Neural cell (in vitro differentiated cells): ENCODE measurements around the gene MEGF6.

Source experiments
- CTCF ChIP-seq: fragments of 450-650 bp; IDR thresholded peaks from 2 replicates; pipeline ENCODE4 v1.5.1; 2014; ENCODE audit warnings: antibody characterized with exemption, mild to moderate bottlenecking, moderate library complexity; ENCODE audit not compliant: poor library complexity, severe bottlenecking
- EZH2 ChIP-seq: fragments of 200-600, 300-800 bp; shearing (Covaris generic), sonication (generic); IDR thresholded peaks from 2 replicates; pipeline ENCODE4 v1.6.1; 2014; ENCODE audit warnings: antibody characterized with exemption, low read length, borderline replicate concordance, mild to moderate bottlenecking; ENCODE audit not compliant: insufficient read depth, poor library complexity, severe bottlenecking
- RAD21 ChIP-seq: fragments of 450-650 bp; conservative IDR thresholded peaks from 2 replicates; pipeline ENCODE4 v1.6.1; 2014; ENCODE audit warnings: antibody characterized with exemption, mild to moderate bottlenecking, moderate library complexity
- SMC3 ChIP-seq: fragments of 450-650 bp; conservative IDR thresholded peaks from 2 replicates; pipeline ENCODE4 v1.6.1; 2014; ENCODE audit warnings: antibody characterized with exemption, mild to moderate bottlenecking, moderate library complexity; ENCODE audit not compliant: poor library complexity
- TF ChIP-seq, protein P1 (sequence below): IDR thresholded peaks from 2 replicates; pipeline ENCODE4 v1.6.1; 2012; ENCODE audit warnings: borderline replicate concordance

DNA sequence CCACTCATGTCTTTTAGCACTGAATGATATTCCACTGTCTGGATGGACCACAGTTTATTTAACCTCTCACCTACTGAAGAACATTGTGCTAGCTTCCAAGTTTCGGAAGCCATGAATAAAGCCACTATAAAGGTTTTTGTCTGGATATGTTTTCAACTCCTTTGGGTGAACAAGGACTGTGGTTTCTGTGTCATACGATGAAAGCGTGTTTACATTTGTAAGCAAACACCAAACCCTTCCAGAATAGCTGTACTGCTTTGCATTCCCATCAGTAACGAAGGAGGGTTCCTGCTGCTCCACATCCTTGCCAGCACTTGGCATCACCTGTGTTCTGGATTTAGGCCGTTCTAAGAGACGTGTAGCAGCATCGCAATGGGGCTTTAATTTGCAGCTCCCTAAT is 167.5 kb downstream of the MEGF6 start:
- TF ChIP-seq CTCF (no peak), SMC3 (no peak), EZH2 (no peak), RAD21 (no peak)
- TF ChIP-seq, protein P1, sequence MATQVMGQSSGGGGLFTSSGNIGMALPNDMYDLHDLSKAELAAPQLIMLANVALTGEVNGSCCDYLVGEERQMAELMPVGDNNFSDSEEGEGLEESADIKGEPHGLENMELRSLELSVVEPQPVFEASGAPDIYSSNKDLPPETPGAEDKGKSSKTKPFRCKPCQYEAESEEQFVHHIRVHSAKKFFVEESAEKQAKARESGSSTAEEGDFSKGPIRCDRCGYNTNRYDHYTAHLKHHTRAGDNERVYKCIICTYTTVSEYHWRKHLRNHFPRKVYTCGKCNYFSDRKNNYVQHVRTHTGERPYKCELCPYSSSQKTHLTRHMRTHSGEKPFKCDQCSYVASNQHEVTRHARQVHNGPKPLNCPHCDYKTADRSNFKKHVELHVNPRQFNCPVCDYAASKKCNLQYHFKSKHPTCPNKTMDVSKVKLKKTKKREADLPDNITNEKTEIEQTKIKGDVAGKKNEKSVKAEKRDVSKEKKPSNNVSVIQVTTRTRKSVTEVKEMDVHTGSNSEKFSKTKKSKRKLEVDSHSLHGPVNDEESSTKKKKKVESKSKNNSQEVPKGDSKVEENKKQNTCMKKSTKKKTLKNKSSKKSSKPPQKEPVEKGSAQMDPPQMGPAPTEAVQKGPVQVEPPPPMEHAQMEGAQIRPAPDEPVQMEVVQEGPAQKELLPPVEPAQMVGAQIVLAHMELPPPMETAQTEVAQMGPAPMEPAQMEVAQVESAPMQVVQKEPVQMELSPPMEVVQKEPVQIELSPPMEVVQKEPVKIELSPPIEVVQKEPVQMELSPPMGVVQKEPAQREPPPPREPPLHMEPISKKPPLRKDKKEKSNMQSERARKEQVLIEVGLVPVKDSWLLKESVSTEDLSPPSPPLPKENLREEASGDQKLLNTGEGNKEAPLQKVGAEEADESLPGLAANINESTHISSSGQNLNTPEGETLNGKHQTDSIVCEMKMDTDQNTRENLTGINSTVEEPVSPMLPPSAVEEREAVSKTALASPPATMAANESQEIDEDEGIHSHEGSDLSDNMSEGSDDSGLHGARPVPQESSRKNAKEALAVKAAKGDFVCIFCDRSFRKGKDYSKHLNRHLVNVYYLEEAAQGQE, result no peak
